ENCODE measurements around the gene CAMKK2.

Gene CAMKK2

GRCh38 chr12:121297435-121297991 is 1.0 kb upstream of the CAMKK2 start:
- no peaks in the 10 kb centered on the region for H3K4me1 ChIP-seq (ENCODE audit: insufficient read depth, insufficient read length)
- H3K9ac ChIP-seq (ENCODE audit: insufficient read length, low read depth) = peak overlapping the region; percentile 84
- peak overlapping the region; percentile 66 for H3K4me3 ChIP-seq (ENCODE audit: insufficient read length, low read depth)
- H3K27me3 ChIP-seq (ENCODE audit: insufficient read depth, insufficient read length) = peaks cover 4% of the 10 kb centered on the region
- H3K9me3 ChIP-seq (ENCODE audit: insufficient read depth, low read length) = no peaks in the 10 kb centered on the region
- peaks cover 3% of the 10 kb centered on the region for H3K36me3 ChIP-seq (ENCODE audit: insufficient read depth, insufficient read length, low read length)
- TF ChIP-seq ZNF274 (IDR thresholded peaks at IDR 0.05; ENCODE audit: low read depth, low read length) (no peak), YY1 (IDR thresholded peaks at IDR 0.05; ENCODE audit: insufficient read depth, insufficient read length) (no peak), SUZ12 (IDR thresholded peaks at IDR 0.05; ENCODE audit: extremely low read depth, insufficient read depth, insufficient read length) (no peak)
- DNase-seq (ENCODE audit: low read depth, low spot score) = no peak

DNA sequence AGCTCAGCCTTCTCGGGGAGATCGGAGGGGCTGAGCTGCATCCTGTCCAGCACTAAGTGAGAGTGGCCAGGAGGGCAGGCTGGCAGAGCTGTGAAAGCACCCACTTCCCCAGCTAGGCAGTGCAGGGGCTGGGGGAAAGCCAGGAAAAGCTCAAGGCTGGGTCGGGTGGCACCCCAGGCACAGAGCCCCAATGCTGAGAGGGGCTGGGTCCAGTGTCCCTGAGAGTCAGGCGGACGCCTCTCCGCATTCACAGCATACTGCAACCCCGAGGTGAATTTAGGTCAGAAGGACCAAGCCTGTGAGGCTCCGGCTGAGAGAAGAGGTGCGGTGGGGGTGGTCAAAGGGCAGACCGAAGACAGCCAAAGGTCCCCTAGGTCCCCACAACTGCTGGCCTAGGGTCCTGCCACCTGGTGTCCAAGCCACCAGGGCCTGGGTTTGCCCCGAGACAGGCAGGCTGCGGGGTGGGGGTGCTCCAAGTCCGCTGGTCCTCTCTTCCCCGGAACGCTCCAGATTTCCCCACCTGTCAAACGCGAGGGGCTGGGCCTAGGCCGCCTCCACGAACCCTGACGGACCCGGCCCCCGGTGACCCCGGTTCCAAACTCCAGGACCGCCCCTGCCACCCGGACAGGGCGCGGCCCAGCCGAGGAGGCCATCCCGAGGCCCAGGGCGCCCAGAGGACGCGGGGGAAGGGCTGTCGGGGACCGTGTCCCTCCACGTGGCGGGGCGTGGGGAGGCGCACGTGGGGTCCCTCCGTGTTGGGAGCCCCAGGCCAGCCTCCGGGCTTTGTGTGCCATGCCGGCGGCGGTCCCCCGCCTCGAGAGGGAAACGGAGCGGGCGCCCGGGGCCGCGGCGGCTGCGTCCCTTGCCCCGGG is 527 bp downstream of the CAMKK2 start:
- peak overlapping the region; percentile 87 for H3K4me3 ChIP-seq (ENCODE audit: insufficient read length, low read depth)
- peaks cover 4% of the 10 kb centered on the region for H3K27me3 ChIP-seq (ENCODE audit: insufficient read depth, insufficient read length)
- no peak for TF ChIP-seq ZNF274 (IDR thresholded peaks at IDR 0.05; ENCODE audit: low read depth, low read length)
- TF ChIP-seq SUZ12 (IDR thresholded peaks at IDR 0.05; ENCODE audit: extremely low read depth, insufficient read depth, insufficient read length) = no peak
- TF ChIP-seq YY1 (IDR thresholded peaks at IDR 0.05; ENCODE audit: insufficient read depth, insufficient read length) = no peak
- H3K4me1 ChIP-seq (ENCODE audit: insufficient read depth, insufficient read length) = no peaks in the 10 kb centered on the region
- H3K9me3 ChIP-seq (ENCODE audit: insufficient read depth, low read length) = no peaks in the 10 kb centered on the region
- no peak for DNase-seq (ENCODE audit: low read depth, low spot score)
- peaks cover 12% of the 10 kb centered on the region for H3K36me3 ChIP-seq (ENCODE audit: insufficient read depth, insufficient read length, low read length)
- H3K9ac ChIP-seq (ENCODE audit: insufficient read length, low read depth) = peak overlapping the region; percentile 92

DNA sequence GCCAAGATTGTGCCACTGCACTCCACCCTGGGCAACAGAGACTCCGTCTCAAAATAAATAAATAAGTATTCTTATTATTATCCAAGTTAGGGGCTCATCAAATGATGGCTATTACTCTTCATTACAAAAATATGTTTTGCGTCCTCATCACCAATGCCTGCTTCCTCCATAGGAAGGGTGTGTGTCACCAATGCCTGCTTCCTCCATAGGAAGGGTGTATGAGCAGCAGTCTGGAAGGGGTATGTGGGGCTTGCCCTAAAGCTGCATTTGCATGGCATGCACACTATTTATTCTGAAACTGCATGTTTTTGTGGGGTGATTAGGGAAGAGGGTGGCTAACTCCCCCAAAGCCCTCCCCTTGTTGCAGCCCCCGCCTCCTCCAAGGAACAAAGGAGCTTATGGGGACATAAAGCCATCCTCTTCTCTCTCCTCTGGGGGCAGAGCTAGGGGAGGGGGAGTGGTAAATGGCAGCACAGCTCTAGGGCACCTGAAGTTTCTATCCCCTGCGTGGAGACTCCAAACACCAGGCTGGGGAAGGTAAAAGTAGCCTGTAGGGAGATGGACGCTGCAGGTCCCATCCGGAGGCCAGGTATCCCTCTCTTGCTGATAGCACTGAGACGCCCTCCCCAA is 1.3 kb downstream of the CAMKK2 start:
- TF ChIP-seq SUZ12 (IDR thresholded peaks at IDR 0.05; ENCODE audit: extremely low read depth, insufficient read depth, insufficient read length) = no peak
- no peak for TF ChIP-seq YY1 (IDR thresholded peaks at IDR 0.05; ENCODE audit: insufficient read depth, insufficient read length)
- no peak for TF ChIP-seq ZNF274 (IDR thresholded peaks at IDR 0.05; ENCODE audit: low read depth, low read length)
- no peaks in the 10 kb centered on the region for H3K9me3 ChIP-seq (ENCODE audit: insufficient read depth, low read length)
- H3K36me3 ChIP-seq (ENCODE audit: insufficient read depth, insufficient read length, low read length) = peaks cover 12% of the 10 kb centered on the region
- H3K9ac ChIP-seq (ENCODE audit: insufficient read length, low read depth) = peak overlapping the region; percentile 92
- peak overlapping the region; percentile 87 for H3K4me3 ChIP-seq (ENCODE audit: insufficient read length, low read depth)
- no peak for DNase-seq (ENCODE audit: low read depth, low spot score)
- no peaks in the 10 kb centered on the region for H3K4me1 ChIP-seq (ENCODE audit: insufficient read depth, insufficient read length)
- peaks cover 4% of the 10 kb centered on the region for H3K27me3 ChIP-seq (ENCODE audit: insufficient read depth, insufficient read length)

DNA sequence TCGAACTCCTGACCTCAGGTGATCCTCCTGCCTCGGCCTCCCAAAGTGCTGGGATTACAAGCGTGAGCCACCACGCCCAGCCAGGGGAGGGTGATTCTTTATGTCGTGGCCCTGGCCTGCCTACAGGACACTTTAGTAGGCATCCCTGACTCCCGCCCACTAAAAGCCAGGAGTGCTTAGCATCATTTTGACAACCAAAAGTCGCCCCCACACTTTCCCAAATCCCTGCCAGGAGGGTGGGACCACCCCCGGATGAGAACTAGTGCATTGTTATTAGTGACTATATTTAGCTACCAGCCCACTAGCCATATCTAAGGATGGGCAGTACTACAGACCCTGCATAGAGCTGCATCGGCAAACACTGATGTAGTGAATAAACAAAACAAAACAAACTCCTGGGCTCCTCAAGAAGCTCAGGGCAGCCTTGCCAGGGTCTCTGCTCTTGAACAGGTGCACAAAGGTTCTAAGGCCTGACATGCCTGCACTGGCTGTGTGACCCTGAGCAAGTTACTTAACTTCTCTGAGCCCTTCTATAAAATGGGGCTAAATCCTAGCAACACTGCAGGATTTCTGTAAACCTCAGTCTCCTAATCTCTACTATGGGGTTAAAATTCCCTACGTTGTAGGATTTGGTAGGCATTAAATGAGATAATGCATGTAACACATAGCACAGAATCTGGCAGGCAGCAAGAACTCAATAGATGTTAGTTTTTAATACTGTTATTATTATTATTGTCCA is 2.2 kb downstream of the CAMKK2 start:
- no peak overlapping the region for H3K9ac ChIP-seq (ENCODE audit: insufficient read length, low read depth)
- DNase-seq (ENCODE audit: low read depth, low spot score) = no peak
- TF ChIP-seq ZNF274 (IDR thresholded peaks at IDR 0.05; ENCODE audit: low read depth, low read length) (no peak), YY1 (IDR thresholded peaks at IDR 0.05; ENCODE audit: insufficient read depth, insufficient read length) (no peak), SUZ12 (IDR thresholded peaks at IDR 0.05; ENCODE audit: extremely low read depth, insufficient read depth, insufficient read length) (no peak)
- H3K9me3 ChIP-seq (ENCODE audit: insufficient read depth, low read length) = no peaks in the 10 kb centered on the region
- peaks cover 4% of the 10 kb centered on the region for H3K27me3 ChIP-seq (ENCODE audit: insufficient read depth, insufficient read length)
- H3K4me3 ChIP-seq (ENCODE audit: insufficient read length, low read depth) = no peak overlapping the region
- peaks cover 15% of the 10 kb centered on the region for H3K36me3 ChIP-seq (ENCODE audit: insufficient read depth, insufficient read length, low read length)
- H3K4me1 ChIP-seq (ENCODE audit: insufficient read depth, insufficient read length) = peaks cover 2% of the 10 kb centered on the region

- TF ChIP-seq ZNF274 (IDR thresholded peaks at IDR 0.05; ENCODE audit: low read depth, low read length) (no peak), SUZ12 (IDR thresholded peaks at IDR 0.05; ENCODE audit: extremely low read depth, insufficient read depth, insufficient read length) (no peak)
Observed at GRCh38 chr12:121293603-121294002, 2.9 kb downstream of the CAMKK2 start.

DNA sequence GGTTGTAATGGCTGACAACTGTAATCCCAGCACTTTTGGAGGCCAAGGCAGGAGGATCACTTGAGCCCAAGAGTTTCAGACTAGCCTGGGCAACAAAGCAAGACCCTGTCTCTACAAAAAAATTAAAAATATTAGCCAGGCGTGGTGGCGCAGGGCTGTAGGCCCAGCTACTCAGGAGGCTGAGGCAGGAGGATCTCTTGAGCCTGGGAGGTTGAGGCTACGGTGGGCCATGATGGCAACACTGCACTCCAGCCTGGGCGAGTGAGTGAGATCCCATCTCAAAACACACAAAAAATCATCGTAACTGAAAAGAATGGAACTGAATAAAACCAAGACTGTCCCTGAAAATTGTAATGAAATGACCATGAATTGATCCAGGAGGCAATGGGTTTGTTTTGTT is 6.1 kb downstream of the CAMKK2 start:
- Histone ChIP-seq H3K27me3 (ENCODE audit: insufficient read depth, insufficient read length) (no peaks in the 10 kb centered on the region), H3K4me3 (ENCODE audit: insufficient read length, low read depth) (no peak overlapping the region), H3K9me3 (ENCODE audit: insufficient read depth, low read length) (no peaks in the 10 kb centered on the region), H3K9ac (ENCODE audit: insufficient read length, low read depth) (no peak overlapping the region), H3K36me3 (ENCODE audit: insufficient read depth, insufficient read length, low read length) (peaks cover 15% of the 10 kb centered on the region), H3K4me1 (ENCODE audit: insufficient read depth, insufficient read length) (peaks cover 6% of the 10 kb centered on the region)
- TF ChIP-seq YY1 (IDR thresholded peaks at IDR 0.05; ENCODE audit: insufficient read depth, insufficient read length) (no peak), ZNF274 (IDR thresholded peaks at IDR 0.05; ENCODE audit: low read depth, low read length) (no peak), SUZ12 (IDR thresholded peaks at IDR 0.05; ENCODE audit: extremely low read depth, insufficient read depth, insufficient read length) (no peak)
- no peak for DNase-seq (ENCODE audit: low read depth, low spot score)

More at GRCh38 chr12:121293603-121294002, 2.9 kb downstream of the CAMKK2 start:
- H3K9me3 ChIP-seq (ENCODE audit: insufficient read depth, low read length) = no peaks in the 10 kb centered on the region
- peaks cover 4% of the 10 kb centered on the region for H3K27me3 ChIP-seq (ENCODE audit: insufficient read depth, insufficient read length)
- H3K4me3 ChIP-seq (ENCODE audit: insufficient read length, low read depth) = no peak overlapping the region
- DNase-seq (ENCODE audit: low read depth, low spot score) = no peak
- H3K9ac ChIP-seq (ENCODE audit: insufficient read length, low read depth) = peak overlapping the region; percentile 9
- H3K4me1 ChIP-seq (ENCODE audit: insufficient read depth, insufficient read length) = peaks cover 2% of the 10 kb centered on the region
- H3K36me3 ChIP-seq (ENCODE audit: insufficient read depth, insufficient read length, low read length) = peaks cover 15% of the 10 kb centered on the region

All from NT2/D1 (cell line).